ENCODE data around the gene PBX4. TPM values are rescaled to one million over a fixed set of nuclear protein-coding genes. Genes with fewer than 3 reads are reported as not detected.

The PBX4 gene
- total RNA-seq, 1 donor = 1.7 TPM

GRCh38 chr19:19649155-19649554 lies 30.7 kb upstream of the PBX4 start:
- no peak for TF ChIP-seq CTCF (IDR thresholded peaks at IDR 0.05; ENCODE audit: insufficient read depth, low read depth, low read length)
- H3K4me3 ChIP-seq (ENCODE audit: low read depth, low read length) = no peak overlapping the region
- no peak for DNase-seq (ENCODE audit: low read depth)

GRCh38 chr19:19647037-19647835 lies 28.7 kb upstream of the PBX4 start:
- no peak overlapping the region for H3K4me3 ChIP-seq (ENCODE audit: low read depth, low read length)
- no peak for TF ChIP-seq CTCF (IDR thresholded peaks at IDR 0.05; ENCODE audit: insufficient read depth, low read depth, low read length)
- no peak for DNase-seq (ENCODE audit: low read depth)

GRCh38 chr19:19645233-19645870 lies 26.9 kb upstream of the PBX4 start:
- no peak for DNase-seq (ENCODE audit: low read depth)
- H3K4me3 ChIP-seq (ENCODE audit: low read depth, low read length) = no peak overlapping the region
- no peak for TF ChIP-seq CTCF (IDR thresholded peaks at IDR 0.05; ENCODE audit: insufficient read depth, low read depth, low read length)

GRCh38 chr19:19644054-19644388 lies 25.5 kb upstream of the PBX4 start:
- DNase-seq (ENCODE audit: low read depth) = no peak
- no peak for TF ChIP-seq CTCF (IDR thresholded peaks at IDR 0.05; ENCODE audit: insufficient read depth, low read depth, low read length)
- peak overlapping the region; percentile 82 for H3K4me3 ChIP-seq (ENCODE audit: low read depth, low read length)

DNA sequence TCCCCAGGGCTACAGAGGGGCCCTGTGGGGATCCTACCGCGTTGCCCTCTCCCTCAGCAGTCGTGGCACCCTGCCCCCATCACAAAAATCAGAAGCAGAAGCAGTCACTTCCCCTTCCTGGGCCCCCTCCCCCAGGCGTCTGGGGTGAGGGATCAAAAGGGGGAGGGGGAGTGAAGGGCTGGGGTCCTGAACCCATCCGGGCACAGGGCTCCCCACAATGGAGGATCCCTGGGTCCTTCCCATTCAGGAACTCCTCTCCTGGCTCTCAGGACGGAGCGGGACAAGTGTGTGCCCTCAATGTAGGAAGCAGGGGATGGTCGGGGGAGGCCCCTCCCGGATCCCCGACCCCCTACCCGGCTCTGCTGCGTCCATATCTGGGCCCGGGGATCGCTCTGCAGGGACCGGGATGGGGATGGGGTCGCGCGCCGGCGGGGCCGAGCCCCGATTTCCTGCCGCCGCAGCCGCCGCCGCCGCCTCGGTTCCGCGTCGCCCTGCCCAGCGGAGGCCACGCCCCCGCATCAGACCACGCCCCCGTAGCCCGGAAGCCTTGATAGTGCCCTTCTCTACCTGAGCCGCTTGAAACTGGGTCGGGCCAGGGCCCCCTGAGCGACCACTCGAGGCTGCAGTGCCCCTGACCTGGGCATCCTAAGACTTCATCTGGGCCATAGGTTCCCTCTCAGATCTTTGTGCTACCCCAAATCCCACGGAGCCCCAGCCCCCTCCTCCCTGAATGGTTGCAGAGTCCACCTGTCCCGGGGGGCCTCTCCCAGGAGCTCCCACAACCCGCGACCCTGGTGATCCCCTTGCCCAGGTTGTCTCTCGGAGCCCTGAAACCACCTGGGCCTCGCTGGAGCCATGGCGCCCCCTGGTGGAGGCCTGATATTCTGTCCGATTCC lies 24.9 kb upstream of the PBX4 start, which contains the start of gene GMIP:
GMIP (minus strand) TSS at position 500 of the 896 bp plus-strand sequence; CDS start at position 372, 128 bp downstream.
- DNase-seq (ENCODE audit: low read depth) = peak; percentile 39
- TF ChIP-seq CTCF (IDR thresholded peaks at IDR 0.05; ENCODE audit: insufficient read depth, low read depth, low read length) = peak; percentile 82
- peak within 1 kb of the TSS; percentile 82 for H3K4me3 ChIP-seq (ENCODE audit: low read depth, low read length)

GRCh38 chr19:19642506-19643157 lies 24.1 kb upstream of the PBX4 start:
- H3K4me3 ChIP-seq (ENCODE audit: low read depth, low read length) = peak overlapping the region; percentile 82
- TF ChIP-seq CTCF (IDR thresholded peaks at IDR 0.05; ENCODE audit: insufficient read depth, low read depth, low read length) = no peak
- DNase-seq (ENCODE audit: low read depth) = peak; percentile 13

Measured in fibroblast of villous mesenchyme (primary cell).